Vagina (tissue), 2 donors: ENCODE measurements around the gene TBC1D21.

Experiments used
- CTCF ChIP-seq, 3 experiments: fragments of 450-650 bp in 2 of 3; fragments of 200-600 bp in 1 of 3; sonication (generic) in 1 of 3; IDR thresholded peaks; one replicate each; pipeline ENCODE4 v1.5.1; 2017 to 2019; ENCODE audit warnings: antibody characterized with exemption in 3 of 3, mild to moderate bottlenecking in 2 of 3, moderate library complexity in 2 of 3
- POLR2A ChIP-seq, 2 donors: fragments of 450-650 bp; IDR thresholded peaks; one replicate each; pipeline ENCODE4 v1.6.1; 2017; ENCODE audit warnings: antibody characterized with exemption in 2 of 2, mild to moderate bottlenecking in 2 of 2, moderate library complexity in 2 of 2
- POLR2AphosphoS5 ChIP-seq, 2 donors: sonication (generic); formaldehyde crosslinking; IDR thresholded peaks; one replicate each; pipeline ENCODE4 v1.9.0; 2017; ENCODE audit warnings: antibody characterized with exemption in 2 of 2, mild to moderate bottlenecking in 2 of 2, low read depth in 1 of 2; ENCODE audit not compliant: insufficient read depth in 1 of 2

DNA sequence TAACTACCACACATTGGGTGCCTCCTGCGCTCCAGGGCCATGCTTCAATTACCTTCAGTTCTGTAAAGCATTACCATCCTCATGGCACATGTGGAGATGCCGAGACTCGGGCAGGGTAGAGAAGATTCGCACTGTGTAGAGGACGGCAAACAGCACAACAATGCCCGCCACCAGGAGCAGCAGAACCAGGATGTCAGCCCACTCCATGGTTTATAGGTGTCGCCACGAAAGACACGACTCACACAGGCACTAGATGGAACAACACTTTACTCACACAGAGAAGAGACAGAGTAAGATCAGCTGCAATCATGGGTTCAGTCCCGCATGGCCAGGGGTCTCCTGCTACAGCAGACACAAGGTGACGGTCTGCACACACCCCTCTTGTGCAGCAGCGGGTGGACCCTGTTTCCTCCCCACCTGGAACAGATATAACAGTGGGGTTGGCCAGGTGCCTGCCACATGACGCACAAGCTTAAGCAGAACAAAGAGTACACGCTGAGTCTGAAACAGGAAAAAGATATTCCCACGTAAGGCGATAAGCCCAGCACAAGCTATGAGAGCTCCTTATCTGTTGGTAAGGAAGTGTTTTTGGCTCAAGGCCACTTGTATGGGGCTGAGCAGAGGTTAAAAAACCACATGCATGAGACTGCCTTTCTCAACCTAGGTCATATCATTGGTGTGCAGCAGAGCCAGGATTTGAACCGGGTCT, 2.5 kb upstream of the TBC1D21 start:
- TF ChIP-seq POLR2AphosphoS5 (IDR thresholded peaks at IDR 0.05; ENCODE audit: insufficient read depth in 1 of 2, low read depth in 1 of 2), result no peak
- no peak for TF ChIP-seq CTCF (IDR thresholded peaks at IDR 0.05)
- no peak for TF ChIP-seq POLR2A (IDR thresholded peaks at IDR 0.05)
